T47D (cell line): ENCODE measurements around the gene ECE1.

ENCODE experiments used
- DNase-seq, 2 experiments: peaks; one replicate each; pipeline versions ENCODE4 v3.0.0 to v3.0.0-alpha.2; 2011 to 2012; ENCODE audit warnings: low read depth in 1 of 2, low spot score in 1 of 2
- JUND ChIP-seq: IDR thresholded peaks from 2 replicates; pipeline ENCODE4 v1.6.1; 2012; ENCODE audit warnings: low read depth
- in situ Hi-C: cut with HindIII; loops from 2 replicates; pipeline ENCODE4 v1.10.0; 2016; ENCODE audit warnings: low sequenced_read_pairs, low pct_unique_long_range_greater_than_20kb

Gene ECE1

DNA sequence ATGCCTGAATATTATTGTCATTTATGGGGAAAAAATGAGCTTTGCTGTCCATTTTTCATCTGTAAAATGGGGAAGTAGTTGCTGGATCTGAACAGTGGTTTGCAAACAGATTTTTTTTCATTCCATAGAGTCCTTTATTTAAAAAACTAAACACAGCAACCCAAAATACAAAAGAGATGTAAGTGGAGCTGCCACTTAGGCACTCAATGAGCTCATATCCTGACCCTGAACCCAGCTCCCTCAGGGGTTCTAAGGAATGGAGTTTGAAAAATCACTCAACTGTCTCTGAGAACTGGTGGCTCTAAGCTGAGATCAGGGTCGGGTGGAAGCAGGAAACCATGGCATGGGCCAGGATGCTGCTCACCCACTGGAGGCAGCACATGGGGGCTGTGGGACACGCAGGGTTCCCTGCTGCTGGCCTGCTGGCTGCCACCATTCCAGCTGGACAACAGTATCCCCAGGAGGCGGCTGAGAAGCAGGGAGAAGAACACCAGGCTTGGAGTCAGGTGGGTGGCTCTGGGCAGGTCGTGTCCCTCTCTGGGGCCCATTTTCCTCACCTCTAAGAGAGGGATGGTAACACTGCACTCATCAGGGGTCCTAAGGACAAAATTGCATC, 9.6 kb upstream of the ECE1 start:
- in situ Hi-C loops: no loop called here

DNA sequence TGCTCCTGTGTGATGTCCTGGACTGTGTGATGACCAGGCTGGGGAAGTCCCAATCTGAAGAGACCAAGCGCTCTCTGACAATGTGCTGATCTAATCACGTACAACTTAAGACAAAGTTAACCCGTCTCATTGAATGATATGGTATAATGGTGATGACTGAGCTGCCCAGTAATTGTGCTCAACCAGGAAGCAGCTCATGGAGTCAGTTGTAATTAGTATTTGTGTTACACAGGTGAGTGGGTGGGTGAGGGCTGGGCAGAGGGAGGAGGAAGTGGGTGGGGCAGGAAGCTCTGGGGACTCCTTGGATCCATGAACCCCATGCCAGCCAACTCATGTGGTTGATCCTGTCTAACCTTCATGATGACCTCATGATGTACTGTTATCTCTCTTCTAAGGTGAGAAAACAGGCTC, 8.7 kb upstream of the ECE1 start:
- TF ChIP-seq JUND: no peak
- in situ Hi-C loops: no loop called here
- DNase-seq: no peak

More for the DNA sequence above, 9.6 kb upstream of the ECE1 start:
- no peak for DNase-seq
- no peak for TF ChIP-seq JUND

DNA sequence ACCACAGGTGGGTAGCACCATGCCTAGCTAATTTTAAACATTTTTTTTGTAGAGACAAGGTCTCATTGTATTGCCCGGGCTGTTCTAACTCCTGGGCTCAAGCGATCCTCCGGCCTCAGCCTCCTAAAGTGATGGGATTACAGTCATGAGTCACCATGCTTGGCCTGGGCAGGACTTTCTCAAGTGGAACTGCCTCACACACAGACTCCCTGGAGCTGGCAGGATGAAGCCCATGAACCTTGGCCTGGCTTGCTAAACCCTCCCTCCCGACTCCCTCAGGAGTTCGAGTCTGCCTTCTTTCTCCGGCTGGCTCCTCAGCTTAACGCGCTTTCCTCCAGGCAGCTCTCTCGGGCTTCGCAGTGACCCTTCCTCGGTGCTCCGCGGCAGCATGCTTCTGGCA, 7.7 kb upstream of the ECE1 start:
- in situ Hi-C loops: no loop called here
- DNase-seq: no peak
- no peak for TF ChIP-seq JUND

DNA sequence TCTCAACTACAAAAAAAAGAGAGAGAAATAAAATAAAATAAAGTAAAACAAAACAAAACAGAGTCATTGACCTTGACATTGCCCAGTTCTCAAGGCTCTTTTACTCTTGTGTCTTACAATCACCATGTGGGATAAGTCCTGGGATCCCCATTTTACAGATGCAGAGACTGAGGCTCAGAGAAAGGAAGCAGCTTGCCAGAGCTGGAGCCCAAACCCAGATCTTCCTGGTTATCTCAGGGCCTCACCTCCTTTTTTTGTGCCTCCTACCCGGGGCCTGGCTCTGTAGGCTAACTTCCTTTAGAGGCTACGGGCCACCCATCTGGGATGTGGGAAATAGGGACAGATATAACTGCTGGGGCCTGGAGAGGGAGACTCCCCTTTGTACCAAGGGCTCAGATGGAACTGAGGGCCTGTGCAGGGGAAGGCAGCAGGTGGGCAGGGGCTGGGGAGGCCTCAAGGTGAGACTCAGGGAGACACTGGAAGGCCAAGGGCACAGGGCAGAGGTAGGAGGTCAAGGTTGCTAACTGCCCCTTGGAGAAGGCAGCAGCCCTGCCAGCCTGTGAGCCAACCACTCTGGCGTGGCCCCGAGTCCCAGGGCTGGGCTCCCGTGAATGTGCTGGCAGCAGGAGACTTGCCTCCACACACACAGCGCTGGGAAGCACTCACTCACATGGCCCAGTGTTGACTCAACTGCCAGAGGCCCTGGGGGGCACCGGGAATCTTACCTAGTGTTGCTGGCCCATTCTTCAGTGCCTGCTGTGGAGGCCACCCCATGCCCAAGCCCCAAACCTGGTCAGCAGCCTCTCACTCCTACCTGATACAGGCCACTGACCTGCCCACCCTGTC, 6.5 kb upstream of the ECE1 start:
- no peak for DNase-seq
- in situ Hi-C loops: no loop called here
- TF ChIP-seq JUND: no peak

DNA sequence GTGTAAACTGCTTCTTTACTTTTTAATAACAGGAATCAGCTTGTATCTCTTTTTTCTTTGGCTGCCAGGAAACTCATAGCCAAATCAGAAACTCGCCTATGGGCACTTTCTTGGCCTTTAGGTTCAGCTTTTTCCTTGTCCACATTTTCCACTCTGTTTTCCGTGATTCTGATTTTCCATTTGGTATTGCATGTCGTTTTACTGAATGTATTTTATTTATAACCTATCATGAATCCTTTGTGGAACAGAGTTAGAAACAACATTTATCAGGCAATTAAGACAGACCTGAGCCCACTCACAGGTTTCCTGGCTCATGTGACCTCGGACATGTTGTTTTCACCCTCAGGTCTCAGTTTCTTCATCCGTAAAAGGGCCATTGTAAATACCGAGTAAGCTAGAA, 5.3 kb upstream of the ECE1 start:
- in situ Hi-C loops: no loop called here
- no peak for DNase-seq

DNA sequence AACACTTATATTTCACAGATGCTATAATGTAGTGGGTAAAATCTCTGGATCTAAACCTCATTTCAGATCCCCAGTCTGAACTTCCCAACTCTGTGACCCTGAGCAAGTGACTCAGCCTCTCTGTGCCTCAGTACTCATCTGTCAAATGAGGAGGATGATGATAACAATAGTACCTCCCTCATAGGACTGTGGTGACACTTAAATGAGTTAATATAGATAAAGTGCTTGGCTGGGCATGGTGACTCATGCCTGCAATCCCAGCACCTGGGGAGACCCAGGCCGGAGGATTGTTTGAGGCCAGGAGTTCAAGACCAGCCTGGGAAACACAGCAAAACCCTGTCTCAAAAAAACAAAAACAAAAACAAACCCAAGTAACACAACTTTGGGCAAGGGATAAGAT, 4.7 kb upstream of the ECE1 start:
- in situ Hi-C loops: no loop called here
- DNase-seq: no peak
- TF ChIP-seq JUND: no peak

More for the DNA sequence above, 5.3 kb upstream of the ECE1 start:
- no peak for TF ChIP-seq JUND

DNA sequence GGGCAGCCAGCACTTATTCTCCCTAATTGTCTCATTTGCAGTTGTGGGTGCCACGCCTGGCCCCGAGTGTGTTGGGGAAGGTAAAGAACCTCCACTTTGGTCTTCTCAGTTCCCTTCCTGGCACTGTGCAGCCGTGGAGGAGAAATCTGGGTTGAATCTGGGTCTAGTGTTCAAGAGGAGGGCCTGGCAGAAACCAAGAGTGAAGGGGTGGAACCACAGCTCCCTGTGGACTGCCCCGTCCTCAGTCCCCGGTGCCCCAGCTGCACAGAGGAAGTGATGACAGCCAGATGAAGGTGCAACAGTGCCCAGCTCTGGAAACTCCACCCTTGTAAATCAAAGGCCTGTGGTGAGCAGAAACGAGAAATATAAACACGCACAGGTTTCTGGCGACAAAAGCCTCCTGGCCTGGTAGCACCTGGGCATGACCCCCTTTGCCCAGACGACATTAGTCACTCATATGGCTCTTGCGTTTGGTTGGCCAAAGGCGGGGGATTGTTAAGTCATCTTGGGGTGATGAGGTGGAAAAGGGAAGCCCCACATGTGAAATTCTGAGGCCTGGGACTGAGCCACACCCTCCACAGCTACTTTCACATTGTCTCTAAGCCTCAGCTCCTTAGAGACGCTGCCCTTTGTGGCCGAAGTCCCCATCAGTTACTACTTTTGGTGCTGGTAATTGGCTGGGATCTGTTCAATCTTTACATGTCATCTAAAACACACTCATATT, 4.2 kb upstream of the ECE1 start:
- no peak for DNase-seq
- in situ Hi-C loops: no loop called here
- TF ChIP-seq JUND: no peak

DNA sequence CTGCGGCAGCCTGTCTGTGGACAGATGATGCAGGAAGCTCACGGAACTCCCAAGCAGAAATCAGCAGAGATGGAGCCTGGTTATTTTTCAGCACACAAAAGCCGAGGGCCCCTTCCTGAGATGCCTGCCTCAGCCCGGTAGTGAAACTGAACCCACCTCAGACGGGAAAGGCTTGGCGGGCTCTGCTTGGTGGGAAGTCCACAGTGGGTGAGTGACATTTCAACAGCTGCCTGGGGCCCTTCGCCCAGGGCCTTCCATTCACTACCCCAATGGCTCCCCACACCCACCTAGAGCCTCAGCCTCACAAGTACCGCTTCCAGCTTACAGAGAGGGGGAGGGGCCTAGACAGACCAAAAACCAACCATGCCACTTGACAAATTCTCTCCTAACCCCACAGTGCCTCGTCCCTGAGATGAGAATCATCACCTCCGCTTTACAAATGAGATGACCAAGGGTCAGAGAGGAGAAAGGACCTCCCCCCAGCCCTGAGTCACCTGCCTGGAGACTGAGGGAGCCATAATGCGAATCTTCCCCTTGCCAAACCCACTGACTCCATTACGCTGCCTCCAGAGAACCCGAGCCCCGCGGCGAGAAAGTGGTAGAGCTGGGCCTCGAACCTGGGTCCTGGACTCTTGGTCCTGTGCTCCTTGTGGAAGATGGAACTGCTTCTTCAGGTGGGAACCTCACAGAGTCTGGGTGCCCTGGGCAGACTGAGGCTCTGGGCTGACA, 3.4 kb upstream of the ECE1 start:
- in situ Hi-C loops: no loop called here
- TF ChIP-seq JUND: no peak
- no peak for DNase-seq

DNA sequence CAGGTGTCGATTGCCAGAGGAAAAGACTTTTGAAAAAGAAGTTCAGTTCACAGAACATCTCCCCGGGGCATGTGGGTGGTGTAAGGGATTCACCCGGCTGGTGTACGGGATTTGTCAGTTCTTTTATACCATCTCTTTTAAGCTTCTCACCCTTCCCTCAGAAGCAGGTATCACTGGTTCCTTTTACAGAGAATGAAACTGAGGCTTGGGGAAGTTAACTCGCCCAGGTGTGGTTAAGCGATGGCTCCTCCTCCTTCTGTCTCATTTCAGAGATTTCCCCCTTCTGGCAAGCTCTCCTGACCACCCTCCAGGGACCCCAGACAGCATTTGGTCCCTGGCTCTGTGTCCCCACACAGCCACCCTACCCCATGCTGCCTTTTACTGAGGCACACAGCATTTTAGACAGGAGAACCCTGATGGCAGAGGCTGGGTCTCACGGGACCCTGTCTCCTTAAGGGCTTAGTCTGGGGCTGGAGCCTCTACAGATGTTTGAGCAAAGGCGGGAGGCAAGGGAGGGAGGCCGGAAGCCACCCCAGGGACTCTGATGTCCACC, 2.8 kb upstream of the ECE1 start:
- in situ Hi-C loops: no loop called here
- no peak for TF ChIP-seq JUND
- DNase-seq: no peak

DNA sequence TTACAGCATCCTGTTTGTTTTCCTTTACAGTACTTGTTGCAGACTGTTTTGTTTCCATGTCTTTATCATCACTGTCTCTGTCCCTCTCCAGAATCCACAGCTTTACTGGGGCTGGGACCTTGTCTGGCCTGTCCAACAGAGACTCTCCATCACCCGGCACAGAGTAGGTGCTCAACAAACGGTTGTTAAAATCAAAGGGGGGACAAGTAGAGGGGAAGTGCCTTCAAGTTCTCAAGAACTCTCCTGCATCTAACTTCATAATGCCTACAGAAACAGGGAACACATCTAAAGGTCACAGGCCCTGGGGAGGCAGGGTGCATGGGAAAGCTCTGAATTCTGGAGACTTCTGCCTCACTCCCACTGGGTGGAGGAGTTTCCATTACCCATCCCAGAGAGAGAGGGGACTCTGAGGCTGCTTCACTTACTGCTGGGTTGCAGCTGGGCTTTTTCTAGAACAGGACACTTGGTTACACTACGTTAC, 2.3 kb upstream of the ECE1 start:
- in situ Hi-C loops: no loop called here
- no peak for TF ChIP-seq JUND
- no peak for DNase-seq

DNA sequence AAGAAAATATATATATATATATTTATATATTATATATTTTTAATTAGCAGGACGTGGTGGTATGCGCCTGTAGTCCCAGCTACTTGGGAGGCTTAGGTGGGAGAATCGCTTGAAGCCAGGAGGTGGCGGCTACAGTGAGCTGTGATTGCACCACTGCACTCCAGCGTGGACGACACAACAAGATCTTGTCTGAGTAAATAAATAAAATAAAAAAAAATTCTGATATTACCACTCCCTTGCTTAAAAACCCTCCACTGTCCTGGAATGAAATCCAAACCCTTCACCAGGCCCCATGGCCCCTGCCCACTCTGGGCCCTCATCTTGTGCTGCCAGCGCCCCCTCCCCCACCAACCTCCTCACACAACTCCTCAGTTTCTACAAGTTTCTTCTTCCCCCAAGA, 1.7 kb upstream of the ECE1 start:
- no peak for TF ChIP-seq JUND
- DNase-seq: no peak
- in situ Hi-C loops: no loop called here

DNA sequence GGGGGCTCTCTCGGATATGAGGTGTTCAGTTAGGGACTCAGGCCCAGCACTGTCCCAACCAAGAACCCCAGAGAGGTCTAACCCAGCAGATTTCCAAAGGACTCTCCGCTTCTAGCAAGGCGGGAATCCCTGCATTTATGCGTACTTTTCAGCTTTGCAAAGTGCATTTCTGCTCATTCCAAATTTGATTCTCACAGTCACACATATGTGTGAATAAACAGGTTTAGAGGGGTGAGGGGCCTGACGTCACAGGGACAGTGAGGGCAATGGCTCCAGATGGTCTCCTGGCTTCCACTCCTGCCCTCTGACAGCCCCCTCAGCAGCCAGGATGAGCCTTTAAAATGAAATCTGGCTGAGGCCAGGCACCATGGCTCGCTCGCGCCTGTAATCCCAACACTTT, 921 bp upstream of the ECE1 start:
- in situ Hi-C loops: no loop called here
- no peak for TF ChIP-seq JUND
- DNase-seq: no peak
